Heart right ventricle (tissue), 16 donors: ENCODE data around the gene ILDR1. TPM values are rescaled to one million over a fixed set of nuclear protein-coding genes. Genes with fewer than 3 reads are reported as not detected.
A peak's percentile ranks its signal among the peaks of the same experiment; 100 is the strongest.

Experiments
- ATAC-seq, 8 donors: fragments of 200-7000 bp; cut with Tn5 transposase; one replicate each; pipeline ENCODE4 v1.9.1; 2020; ENCODE audit warnings: mild to moderate bottlenecking in 8 of 8, moderate library complexity in 8 of 8, moderate number of reproducible peaks in 1 of 8
- DNase-seq, 2 donors: peaks; one replicate each; pipeline ENCODE4 v3.0.0-alpha.2; 2020
- H3K27ac ChIP-seq, 10 donors: fragments of 200-600 bp; sonication (generic) in 2 of 10; one replicate each; pipeline versions ENCODE4 v1.5.0 to v1.8.0; 2020 to 2022; ENCODE audit warnings: mild to moderate bottlenecking in 3 of 10
- H3K27me3 ChIP-seq, 7 donors: fragments of 200-600 bp; one replicate each; pipeline ENCODE4 v1.8.0; 2021 to 2022; ENCODE audit warnings: mild to moderate bottlenecking in 2 of 7
- H3K36me3 ChIP-seq, 9 donors: fragments of 200-600 bp; sonication (generic) in 1 of 9; one replicate each; pipeline versions ENCODE4 v1.5.0 to v1.8.0; 2020 to 2022; ENCODE audit warnings: mild to moderate bottlenecking in 2 of 9
- H3K4me1 ChIP-seq, 9 donors: fragments of 200-600 bp; sonication (generic) in 1 of 9; one replicate each; pipeline versions ENCODE4 v1.5.0 to v1.8.0; 2020 to 2022; ENCODE audit warnings: mild to moderate bottlenecking in 4 of 9
- H3K4me3 ChIP-seq, 10 donors: fragments of 200-600 bp; sonication (generic) in 2 of 10; one replicate each; pipeline versions ENCODE4 v1.5.0 to v1.8.0; 2020 to 2022; ENCODE audit warnings: mild to moderate bottlenecking in 7 of 10, moderate library complexity in 2 of 10
- H3K9me3 ChIP-seq, 11 donors: fragments of 200-600 bp in 10 of 11; sonication (generic) in 2 of 11; one replicate each; pipeline versions ENCODE4 v1.5.0 to v1.8.0; 2013 to 2022; ENCODE audit warnings: mild to moderate bottlenecking in 2 of 11, control low read depth in 1 of 11, moderate library complexity in 1 of 11
- WGBS, 2 donors: extraction: QIAGEN DNeasy Blood & Tissue Kit; methylation state at CpG; one replicate each; pipeline ENCODE4 v1.1.7; 2013; ENCODE audit warnings: inconsistent platforms in 1 of 2; 5-methylcytosine and 5-hydroxymethylcytosine counted together
- intact Hi-C, 10 donors: fragments of 100-400 bp; cut with DNase I; formaldehyde crosslinking; loops; one replicate each; pipeline versions ENCODE4 v1.11.1 to v1.14.2; 2022
- polyA plus RNA-seq, 2 donors: library from polyadenylated mRNA; stranded (reverse); fragments of 200-250 nt; gene quantifications; one replicate each; pipeline ENCODE4 v1.2.3, GENCODE V29; 2013
- total RNA-seq, 10 donors: library from RNA; stranded (reverse); fragmentation: NEBNext Ultra II Directional in 3 of 10; extraction: Animal tissue kit (Norgen Biotek cat#: 25700) in 3 of 10; gene quantifications; one replicate each; pipeline versions ENCODE4 v1.2.1 to v1.2.4, GENCODE V29; 2021 to 2023
- TF ChIP-seq, protein P1 (sequence below), 9 donors: fragments of 200-600 bp; sonication (generic) in 2 of 9; IDR thresholded peaks; one replicate each; pipeline versions ENCODE4 v1.5.0 to v1.8.0; 2021 to 2022; ENCODE audit warnings: antibody characterized with exemption in 9 of 9, mild to moderate bottlenecking in 5 of 9, moderate library complexity in 1 of 9
- donor health status: Arrhythmogenic right ventricular cardiomyopathy.
- donor health status: ischemic (EF 13 %, LVEDD 7.1; RV severe dilation, severe dysfunction).
- donor health status: healthy with polysubstance abuse.
- donor health status: DM: no; HTN: yes; CAD: no.
- donor health status: DM: no; HTN: no; CAD: no.
- donor health status: ischemic (EF 25% LVEDD 6.9; RV normal size, moderate dysfunction).
- donor health status: ischemic (EF 25% LVEDD 5.7; RV mildly dilated, moderate dysfunction).
- donor health status: healthy.
- donor health status: DM: yes; HTN: yes; CAD: no.
- donor health status: Ischemic cardiomyopathy.
- donor health status: ischemic (EF 35%, LVEDD 5.7; RV mildly dilated, moderate dysfunction).
- donor health status: nonischemic (EF 11% LVEDD 7.7; RV severe dilation, severe dysfunction).
- donor health status: DM: yes; HTN: yes; CAD: no.
- donor health status: PGD.
- donor health status: ischemic (EF 29% LVEDD 5.4; RV normal size, mild dysfunction).
- donor health status: nonischemic (EF 23%, LVEDD 6.1; RV moderate dilation, normal function).

ILDR1 gene
- total and polyA plus RNA-seq, 12 donors: 0.13 to 0.25 (median 0.19) TPM; not detected in 8

DNA sequence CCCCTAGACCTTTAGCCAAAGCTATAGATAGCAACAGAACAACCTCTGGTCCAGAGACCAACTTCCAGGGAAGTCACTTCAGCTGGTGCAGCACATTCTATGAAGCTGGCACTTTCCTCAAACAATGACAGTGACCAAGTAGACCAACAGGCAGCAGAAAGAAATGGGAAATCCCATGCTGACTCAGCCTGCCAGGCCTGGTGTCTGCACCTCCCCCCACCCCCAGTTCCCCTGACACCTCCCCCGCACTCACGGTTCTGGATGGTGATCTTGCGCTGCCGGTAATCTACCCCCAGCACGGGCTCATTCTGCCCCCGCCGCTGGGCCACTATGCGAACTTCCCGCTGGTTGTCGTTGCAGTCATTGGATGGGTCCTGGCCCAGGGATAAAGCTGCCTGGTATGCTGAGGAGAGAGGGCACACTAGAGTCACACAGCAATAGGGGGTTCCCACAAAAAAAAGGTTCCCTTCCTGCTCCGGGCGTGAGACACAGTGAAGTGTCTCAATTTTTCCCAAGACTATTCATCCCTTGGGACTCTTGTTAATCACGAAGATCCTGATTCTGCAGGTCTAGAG is 17.0 kb downstream of the ILDR1 start:
- H3K27ac ChIP-seq: peak overlapping the region in 1 of 10 donors; percentile 78
- no peak for ATAC-seq

DNA sequence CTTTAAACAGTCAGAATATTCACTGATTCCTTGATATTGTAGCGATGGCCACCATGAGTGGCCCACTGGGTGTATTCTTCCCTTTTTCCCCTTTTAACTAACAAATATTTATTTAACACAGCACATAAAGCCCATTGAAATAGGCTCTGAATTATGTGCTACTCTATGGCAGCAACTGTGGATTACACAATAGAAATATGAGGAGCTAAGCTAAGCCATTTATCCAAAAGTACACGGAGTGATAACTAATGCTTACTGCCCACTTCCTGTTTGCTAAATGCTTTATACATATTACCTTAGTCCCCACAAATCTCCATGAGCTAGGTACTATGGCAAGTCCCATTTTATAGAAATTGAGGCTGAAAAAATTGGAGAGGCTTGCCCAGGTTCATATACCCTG is 17.9 kb downstream of the ILDR1 start:
- Histone ChIP-seq H3K4me3 (no peak overlapping the region), H3K27me3 (peaks cover 0 to 18% (median 0%) of the 10 kb centered on the region in 7 donors), H3K27ac (peak overlapping the region in 1 of 10 donors; percentile 78), H3K4me1 (peaks cover 0 to 30% (median 0%) of the 10 kb centered on the region in 9 donors), H3K36me3 (no peaks in the 10 kb centered on the region), H3K9me3 (no peaks in the 10 kb centered on the region)
- TF ChIP-seq, protein P1, sequence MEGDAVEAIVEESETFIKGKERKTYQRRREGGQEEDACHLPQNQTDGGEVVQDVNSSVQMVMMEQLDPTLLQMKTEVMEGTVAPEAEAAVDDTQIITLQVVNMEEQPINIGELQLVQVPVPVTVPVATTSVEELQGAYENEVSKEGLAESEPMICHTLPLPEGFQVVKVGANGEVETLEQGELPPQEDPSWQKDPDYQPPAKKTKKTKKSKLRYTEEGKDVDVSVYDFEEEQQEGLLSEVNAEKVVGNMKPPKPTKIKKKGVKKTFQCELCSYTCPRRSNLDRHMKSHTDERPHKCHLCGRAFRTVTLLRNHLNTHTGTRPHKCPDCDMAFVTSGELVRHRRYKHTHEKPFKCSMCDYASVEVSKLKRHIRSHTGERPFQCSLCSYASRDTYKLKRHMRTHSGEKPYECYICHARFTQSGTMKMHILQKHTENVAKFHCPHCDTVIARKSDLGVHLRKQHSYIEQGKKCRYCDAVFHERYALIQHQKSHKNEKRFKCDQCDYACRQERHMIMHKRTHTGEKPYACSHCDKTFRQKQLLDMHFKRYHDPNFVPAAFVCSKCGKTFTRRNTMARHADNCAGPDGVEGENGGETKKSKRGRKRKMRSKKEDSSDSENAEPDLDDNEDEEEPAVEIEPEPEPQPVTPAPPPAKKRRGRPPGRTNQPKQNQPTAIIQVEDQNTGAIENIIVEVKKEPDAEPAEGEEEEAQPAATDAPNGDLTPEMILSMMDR (IDR thresholded peaks at IDR 0.05): no peak
- WGBS, 2 donors: 74 to 80% methylated on average over 2 of the region's 2 CpGs
- intact Hi-C loops: no loop called here
- no peak for ATAC-seq
- no peak for DNase-seq

More for the DNA sequence above, 17.0 kb downstream of the ILDR1 start:
- intact Hi-C loops: no loop called here
- peaks cover 0 to 24% (median 8%) of the 10 kb centered on the region in 7 donors for H3K27me3 ChIP-seq
- no peaks in the 10 kb centered on the region for H3K9me3 ChIP-seq
- no peak overlapping the region for H3K4me3 ChIP-seq
- 74 to 75% methylated on average over 13 of the region's 13 CpGs for WGBS, 2 donors
- H3K4me1 ChIP-seq: peaks cover 0 to 25% (median 0%) of the 10 kb centered on the region in 9 donors
- no peaks in the 10 kb centered on the region for H3K36me3 ChIP-seq
- no peak for DNase-seq
- TF ChIP-seq, protein P1 (IDR thresholded peaks at IDR 0.05): no peak

DNA sequence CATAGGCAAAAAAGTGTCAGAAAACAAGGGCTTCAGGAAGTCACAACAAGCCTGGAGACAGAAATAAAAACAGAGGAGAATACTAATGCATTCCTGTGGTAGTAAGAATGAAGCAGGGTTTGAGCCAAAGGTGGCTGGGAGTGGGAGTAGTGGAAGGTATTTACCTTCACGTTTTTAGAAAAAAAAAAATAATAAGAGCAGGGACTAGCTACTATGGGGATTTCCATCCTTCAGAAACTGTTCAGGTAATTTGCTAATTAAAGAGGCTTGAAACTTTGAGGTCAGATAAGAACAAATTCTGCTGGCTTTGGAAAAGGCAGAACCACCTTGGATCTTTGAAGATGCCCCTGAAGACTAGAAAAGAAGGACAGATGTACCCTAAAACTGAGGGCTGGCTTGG is 18.4 kb downstream of the ILDR1 start:
- 35 to 37% methylated on average over 1 of the region's 1 CpG for WGBS, 2 donors
- Histone ChIP-seq H3K27ac (peak overlapping the region in 1 of 10 donors; percentile 78), H3K36me3 (no peaks in the 10 kb centered on the region), H3K4me3 (no peak overlapping the region), H3K9me3 (no peaks in the 10 kb centered on the region), H3K27me3 (peaks cover 0 to 18% (median 0%) of the 10 kb centered on the region in 7 donors), H3K4me1 (peaks cover 0 to 35% (median 0%) of the 10 kb centered on the region in 9 donors)
- TF ChIP-seq, protein P1 (IDR thresholded peaks at IDR 0.05): no peak
- intact Hi-C loops: no loop called here
- DNase-seq: no peak
- no peak for ATAC-seq

DNA sequence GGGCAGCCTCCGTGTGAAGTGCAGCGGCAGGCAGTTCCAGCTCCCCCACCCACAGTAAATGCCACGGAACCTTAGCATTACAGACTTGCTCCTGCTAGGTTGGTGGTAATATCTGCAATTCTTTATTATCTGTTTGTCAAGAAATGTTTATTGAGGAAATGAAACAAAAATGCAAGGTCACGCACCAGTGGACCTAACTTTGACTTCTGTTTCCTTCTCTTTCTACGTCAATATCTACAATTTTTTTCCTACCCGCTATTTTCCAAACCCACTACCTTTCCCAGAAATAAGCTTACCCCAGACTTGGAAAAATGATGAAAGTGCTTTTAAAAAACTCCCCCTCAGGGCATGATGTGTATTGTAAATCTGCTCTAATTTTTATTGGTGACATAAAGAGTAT is 18.9 kb downstream of the ILDR1 start:
- H3K9me3 ChIP-seq: no peaks in the 10 kb centered on the region
- TF ChIP-seq, protein P1 (IDR thresholded peaks at IDR 0.05): no peak
- no peaks in the 10 kb centered on the region for H3K36me3 ChIP-seq
- H3K4me1 ChIP-seq: peaks cover 0 to 40% (median 0%) of the 10 kb centered on the region in 9 donors
- WGBS, 2 donors: 61 to 80% methylated on average over 6 of the region's 6 CpGs
- no peak overlapping the region for H3K4me3 ChIP-seq
- intact Hi-C loops: no loop called here
- ATAC-seq: no peak
- H3K27ac ChIP-seq: peak overlapping the region in 1 of 10 donors; percentile 78
- H3K27me3 ChIP-seq: peaks cover 0 to 18% (median 0%) of the 10 kb centered on the region in 7 donors
- DNase-seq: no peak
